HG02623 (cell line): ENCODE results near the gene MAGEA10.
"Not testable (repeated sequence)": the region's sequence is repeated elsewhere in the genome, so short reads cannot be mapped to it uniquely, and the experiment has no call there.

Experiments used
- ATAC-seq: cut with Tn5 transposase; IDR thresholded peaks from one replicate; pipeline ENCODE4 v1.9.1; 2021; ENCODE audit warnings: moderate library complexity; ENCODE audit not compliant: unreplicated experiment

MAGEA10 gene

DNA sequence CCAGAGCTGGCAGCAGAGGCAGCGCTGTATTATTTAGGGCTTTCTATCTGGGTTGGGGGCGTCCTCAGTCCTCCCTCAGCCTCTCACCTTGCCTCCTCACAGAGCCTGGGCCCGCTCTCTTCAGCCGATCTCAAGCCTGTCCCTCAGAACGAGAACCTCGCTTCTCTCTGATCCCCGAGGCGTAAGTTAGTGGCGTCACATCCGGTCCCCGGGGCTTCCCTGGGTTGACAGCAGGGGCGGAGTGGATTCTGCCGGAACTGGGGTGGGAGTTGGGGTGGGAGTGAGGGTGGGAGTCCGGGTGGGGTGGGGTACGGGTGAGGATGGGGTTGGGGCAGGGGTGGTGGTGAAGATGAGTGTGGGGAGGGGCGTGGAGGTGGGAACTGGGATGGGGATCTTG, at the start of gene MAGEA10:
MAGEA10 (minus strand) TSS at position 190 of the 397 bp plus-strand sequence. CDS start 2,957 bp downstream, outside the sequence.
- no peak for ATAC-seq

DNA sequence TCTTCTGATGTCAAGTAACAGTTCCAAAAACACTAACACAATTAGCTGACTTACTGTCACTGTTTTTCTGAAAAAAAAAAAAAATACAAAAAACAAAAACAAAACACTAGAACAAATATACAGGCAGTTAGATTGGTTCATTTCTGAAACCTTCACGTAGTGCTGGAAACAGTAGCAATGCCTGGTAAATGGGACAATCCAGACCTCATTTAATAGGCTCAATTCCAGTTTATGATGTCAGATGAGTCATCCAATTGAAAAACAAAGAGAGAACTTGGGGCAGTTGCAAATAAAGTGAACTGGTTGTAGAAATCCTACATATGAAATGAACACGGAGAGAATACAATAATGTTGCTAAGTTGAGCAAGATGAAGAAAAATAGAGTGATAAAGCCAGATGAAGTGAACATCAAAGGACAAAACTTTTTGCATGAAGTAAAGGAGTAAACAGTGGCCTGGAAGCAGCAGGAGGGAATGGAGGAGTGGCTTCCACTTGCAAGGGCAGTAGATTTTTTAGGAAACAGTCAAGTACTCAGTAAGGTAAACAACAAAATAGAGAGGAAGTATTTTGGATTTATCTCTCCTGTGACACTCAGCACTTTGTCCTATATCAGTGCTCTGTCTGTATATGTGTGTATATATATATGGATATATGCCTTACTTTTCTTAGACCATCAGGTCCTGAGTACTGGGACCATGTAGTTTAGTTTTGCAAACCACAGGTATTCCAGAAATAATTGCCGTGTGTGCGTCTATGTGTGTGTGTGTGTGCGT, 39.3 kb upstream of the MAGEA10 start:
- ATAC-seq, result no peak

DNA sequence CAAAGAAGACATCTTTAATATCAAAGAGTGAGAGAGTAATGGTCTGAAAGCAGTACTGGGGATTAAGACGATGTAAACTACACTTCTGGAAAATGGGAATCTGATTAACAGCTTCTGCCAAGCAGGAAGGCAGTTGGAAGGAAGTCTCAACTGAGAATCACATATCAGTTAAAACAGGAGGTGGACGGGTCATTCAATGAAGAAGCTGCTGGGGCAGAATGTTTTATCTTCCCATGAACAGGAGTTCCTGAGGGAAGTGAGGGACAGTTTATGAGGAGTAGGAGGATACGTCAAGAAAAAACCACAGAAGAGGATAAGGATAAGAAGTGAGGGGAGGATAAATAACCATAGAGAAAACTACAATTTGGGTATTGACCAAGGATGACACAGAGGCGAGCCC, 38.7 kb upstream of the MAGEA10 start:
- ATAC-seq, result no peak

DNA sequence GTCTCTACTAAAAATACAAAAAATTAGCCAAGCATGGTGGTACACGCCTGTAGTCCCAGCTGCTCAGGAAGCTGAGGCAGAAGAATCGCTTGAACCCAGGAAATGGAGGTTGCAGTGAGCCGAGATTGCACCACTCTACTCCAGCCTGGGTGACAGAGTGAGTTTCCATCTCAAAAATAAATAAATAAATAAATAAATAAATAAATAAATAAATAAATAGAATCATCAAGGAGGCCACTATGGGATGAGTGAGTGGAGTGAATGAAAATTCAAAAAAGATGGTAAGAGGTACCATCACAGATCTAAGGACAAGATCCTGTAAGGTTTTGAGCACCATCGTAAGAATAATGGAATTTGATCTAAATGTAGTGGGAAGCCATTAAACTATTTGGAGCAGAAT, 37.5 kb upstream of the MAGEA10 start:
- ATAC-seq, result not testable (repeated sequence)

DNA sequence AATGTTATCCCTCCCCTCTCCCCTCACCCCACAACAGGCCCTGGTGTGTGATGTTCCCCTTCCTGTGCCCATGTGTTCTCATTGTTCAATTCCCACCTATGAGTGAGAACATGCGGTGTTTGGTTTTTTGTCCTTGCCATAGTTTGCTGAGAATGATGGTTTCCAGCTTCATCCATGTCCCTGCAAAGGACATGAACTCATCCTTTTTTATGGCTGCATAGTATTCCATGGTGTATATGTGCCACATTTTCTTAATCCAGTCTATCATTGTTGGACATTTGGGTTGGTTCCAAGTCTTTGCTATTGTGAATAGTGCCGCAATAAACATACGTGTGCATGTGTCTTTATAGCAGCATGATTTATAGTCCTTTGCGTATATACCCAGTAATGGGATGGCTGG, 35.5 kb upstream of the MAGEA10 start:
- ATAC-seq, result not testable (repeated sequence)

DNA sequence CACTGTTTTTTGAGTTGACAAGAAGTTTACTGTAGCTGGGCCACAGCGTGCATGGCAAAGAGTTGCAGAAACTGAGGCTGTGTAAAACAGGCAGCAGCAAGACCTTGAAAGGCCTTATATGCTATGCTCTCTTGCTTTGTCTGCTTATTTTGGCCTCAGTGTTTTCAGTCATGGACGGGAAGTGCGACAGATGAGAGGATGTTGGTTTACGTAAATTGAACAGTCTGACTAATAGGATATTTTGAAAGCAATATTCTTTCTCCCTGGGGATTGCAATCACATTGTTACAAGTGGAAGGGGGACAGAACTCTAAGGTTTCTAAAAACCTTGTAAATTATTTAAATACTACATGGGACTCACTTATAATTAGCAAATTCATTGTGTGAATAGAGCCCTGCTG, 32.2 kb upstream of the MAGEA10 start:
- no peak for ATAC-seq

DNA sequence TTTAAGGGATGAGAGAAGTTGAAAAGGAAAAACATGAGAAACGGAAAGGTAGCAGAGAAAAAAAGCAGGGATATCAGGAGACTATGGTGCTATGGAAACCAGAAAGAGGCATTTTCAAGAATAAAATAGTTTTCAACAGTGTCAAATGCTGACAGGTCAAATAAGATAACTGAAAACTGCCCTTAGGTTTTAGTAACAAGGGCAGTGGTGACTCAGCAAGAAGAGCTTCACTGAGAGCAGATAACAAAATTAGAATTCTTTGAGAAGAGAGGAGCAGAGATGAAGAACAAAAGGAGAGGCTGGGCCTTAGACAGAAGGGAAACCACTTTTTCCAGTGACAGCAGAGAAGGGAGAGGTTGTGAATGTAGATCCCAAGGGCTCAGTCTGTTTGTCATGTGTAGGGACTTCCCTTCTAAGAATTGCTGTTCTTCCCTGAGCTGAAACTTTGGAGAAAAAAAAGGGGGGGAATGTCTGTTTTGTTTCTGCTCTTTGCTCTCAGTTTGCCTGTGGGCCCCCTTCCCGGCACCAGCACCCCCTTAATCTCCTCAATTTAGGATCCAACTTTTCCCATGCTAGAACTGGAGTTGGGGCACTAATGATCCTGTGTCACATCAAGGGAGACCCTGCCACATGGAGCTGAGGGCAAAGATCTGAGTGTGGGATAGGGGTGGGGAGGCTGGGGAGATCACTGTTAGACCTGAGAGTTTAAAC, 26.8 kb upstream of the MAGEA10 start:
- no peak for ATAC-seq

DNA sequence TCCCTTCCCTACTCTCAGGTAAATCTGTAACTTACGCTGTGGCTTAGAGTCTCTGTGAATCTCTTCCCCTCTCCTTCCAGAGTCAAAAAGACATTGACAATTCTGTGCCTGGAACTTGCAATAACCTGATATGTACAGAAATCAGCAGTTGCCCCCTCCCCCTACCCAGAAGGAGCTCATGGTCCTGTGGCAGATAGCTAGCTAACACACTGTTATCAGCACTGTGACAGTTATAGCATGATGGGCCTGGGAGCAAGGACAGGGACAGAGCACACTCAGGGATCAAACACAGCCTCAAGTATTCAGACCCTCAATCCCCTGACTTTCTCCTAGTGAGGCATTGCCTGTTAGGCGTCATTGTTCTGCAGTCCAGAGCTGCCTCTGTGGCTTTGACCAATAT, 18.7 kb upstream of the MAGEA10 start:
- no peak for ATAC-seq

DNA sequence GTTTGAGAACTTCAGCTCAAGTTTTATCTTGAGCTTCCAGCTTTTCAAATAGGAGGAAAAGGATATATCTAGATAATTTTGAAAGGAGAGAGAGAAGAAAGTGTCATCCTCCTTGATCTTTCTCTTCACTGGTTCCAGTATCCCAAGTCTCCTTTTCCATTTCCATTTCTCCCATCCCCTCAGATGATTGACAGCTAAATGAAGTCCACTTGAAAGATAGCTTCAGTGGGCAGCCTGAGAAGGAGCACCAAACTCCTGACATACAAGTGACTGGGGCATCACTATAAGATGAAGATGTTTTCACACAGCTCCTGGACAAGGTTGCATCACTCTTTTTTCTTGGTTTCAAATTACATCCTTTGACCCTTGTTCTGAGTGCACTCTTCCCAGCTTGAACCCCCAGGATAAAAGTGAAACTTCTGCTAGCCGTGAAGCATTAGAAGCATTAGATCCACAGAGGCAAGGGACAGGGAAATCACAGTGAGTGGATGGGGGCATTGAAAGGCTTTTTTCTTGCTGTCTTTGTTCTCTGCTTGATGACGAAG, 17.5 kb upstream of the MAGEA10 start:
- ATAC-seq, result no peak

DNA sequence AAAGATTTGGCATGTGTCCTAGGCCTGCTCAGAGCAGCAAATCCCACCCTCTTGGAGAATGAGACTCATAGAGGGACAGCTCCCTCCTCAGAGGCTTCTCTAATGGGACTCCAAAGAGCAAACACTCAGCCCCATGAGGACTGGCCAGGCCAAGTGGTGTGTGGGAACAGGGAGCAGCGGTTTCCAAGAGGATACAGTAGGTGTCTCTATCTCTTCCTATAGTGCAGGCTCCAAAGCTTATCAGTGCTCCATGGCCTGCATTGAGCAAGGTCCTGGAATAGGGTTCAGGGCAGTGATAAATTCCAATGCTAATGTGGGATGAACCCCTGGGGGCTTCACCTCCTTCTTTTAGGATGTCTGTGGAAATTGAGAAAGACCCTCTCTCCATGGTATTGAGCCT, 15.7 kb upstream of the MAGEA10 start:
- no peak for ATAC-seq

DNA sequence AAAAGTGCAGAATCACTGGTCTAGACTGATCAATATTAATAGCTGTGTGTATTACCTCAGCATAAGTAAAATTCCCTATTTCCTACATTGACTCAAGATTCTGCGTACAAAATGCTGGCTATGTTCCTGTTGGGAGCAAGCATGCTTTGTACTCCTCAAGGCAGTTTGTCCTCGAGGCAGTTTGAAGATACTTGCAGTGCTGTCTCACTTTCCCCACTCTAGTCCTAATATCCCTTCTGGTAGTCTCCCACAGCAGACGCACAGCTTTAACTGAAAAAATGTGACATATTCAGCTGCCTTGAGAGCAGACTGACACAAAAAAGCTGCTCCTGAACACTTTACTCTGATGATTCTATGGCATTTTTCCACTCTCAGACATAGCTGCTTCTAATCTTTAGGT, 12.9 kb upstream of the MAGEA10 start:
- ATAC-seq, result no peak

DNA sequence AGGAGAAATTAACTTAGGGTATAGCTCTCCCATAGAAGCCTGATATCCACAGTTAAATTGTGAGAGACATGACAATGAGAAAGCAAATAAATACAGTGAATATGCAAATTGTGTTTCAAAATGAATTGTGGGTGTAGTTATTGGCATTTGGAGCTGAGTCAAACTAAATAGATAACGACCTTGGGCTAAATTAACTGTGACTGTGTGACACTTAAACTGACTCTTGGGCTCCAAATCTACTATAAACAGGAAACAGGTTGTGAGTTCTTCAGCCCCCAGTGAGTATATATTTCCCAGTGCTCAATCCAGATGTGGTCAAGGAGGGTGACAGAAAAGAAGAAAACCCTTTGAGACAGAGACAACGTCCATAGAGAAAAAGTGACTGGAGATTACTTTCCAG, 11.3 kb upstream of the MAGEA10 start:
- no peak for ATAC-seq

DNA sequence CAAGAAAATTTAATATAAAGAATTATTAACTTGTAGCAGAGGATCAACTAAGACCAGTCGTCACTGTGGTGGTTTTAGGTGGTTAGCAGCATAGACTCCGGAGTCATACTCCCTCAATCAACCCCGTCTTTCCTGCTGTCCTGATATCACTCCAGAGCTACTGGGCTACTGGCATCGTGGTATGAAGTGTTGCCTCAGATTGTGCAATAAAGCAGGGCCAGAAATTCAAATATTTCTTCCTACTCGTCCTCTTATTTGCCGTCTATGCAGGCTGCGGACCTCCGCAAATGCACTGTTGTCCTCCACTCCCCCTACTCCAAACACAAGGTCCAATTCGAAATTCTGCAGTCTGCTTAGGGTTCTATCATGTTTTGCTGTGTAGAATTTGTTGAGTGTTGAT, 1.2 kb upstream of the MAGEA10 start:
- no peak for ATAC-seq

DNA sequence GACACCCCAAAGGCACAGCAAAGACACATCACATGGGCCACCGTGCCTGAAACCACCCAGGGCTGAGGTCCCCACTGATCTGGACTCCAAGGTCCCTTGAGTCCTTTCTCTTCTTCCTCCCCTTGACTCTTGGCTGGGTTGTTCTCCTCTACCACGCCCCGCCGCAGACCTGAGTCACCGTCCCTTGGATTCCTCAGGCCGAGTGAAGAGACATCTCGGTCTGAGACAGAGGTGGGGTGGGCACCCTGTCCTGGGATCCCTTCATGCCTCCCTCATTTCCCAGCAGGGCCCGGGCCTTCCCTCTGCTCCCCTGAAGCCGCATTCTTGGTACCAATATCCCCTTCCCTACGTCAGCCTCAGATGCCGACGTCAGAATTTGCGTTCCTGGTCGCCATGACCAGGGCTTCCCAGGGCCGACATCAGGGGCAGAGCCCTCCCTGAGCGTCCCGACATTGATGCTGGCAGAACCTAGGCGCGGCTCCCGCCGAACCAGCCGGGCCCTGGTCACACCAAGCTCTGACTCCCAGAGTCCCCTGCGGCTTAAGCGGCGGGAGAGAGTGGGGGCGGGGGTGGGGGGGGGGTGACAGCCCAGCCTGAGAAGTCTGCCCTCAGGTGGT, 498 bp downstream of the MAGEA10 start:
- ATAC-seq, result no peak

DNA sequence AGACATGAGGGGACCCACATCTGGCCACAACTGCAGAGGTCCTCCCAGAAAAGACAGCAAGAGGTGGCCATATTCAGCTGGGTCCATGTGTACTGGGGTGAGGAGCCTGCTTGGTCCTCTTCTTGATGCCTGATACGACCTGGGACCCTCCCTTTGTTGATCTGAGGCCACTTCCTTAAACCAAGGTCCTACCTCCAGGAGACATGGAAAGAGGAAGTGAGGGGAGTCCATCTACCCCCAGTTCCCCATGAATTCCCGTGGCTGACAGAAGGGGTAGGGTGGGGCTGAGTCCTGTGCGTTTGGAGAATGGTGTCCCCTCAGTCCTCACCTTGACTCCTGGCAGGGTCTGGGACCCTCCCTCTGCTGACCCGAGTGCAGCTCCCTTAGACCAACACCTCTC, 2.1 kb downstream of the MAGEA10 start:
- no peak for ATAC-seq

DNA sequence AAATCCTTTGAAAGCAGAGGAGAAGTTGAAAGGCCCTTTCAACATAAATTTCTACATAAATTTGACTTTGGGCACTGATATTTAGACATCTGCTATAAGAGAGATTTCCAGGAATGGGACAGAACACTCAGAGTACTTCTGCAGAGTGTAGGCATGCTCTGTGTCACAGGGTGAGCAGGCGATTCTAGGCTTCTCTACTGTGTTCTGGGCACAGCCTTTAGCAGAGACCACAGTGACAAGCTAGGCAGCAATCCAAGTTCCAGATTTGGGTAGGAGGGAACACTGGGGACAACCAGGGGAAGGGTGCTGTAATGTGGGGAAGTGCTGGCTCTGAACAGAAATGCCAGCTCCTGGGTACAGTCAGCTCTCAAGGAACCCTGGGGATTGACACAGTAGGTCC, 6.9 kb downstream of the MAGEA10 start:
- no peak for ATAC-seq

DNA sequence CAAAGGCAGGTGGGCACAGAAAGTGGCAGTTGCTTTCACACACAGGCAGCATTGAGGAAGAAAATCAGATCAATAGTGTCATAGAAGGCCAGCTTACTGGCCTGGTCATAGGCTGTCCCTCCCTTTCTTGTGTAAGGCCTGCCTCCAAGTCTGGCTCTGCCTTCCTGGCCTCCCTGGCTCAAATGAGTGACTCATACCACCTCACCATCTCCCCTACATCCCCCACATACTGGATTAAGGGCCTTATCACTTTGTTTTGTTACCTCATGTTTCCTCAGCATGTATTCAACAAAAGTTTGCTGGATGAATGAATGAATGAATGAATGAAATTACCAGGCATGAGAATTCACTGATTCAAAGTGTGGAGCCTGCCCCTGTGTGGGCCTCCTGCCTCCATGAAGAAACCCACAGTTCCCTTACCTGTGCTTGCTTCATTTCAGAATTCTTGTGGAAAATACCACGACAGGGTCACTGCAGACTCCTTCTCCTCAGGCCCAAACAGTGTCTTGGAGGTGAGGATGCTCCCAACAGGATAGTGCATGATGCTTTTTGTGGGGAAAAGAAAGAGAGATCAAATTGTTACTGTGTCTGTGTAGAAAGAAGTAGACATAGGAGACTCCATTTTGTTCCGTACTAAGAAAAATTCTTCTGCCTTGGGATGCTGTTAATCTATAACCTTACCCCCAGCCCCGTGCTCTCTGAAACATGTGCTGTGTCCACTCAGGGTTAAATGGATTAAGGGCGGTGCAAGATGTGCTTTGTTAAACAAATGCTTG, 9.1 kb downstream of the MAGEA10 start:
- not testable (repeated sequence) for ATAC-seq

DNA sequence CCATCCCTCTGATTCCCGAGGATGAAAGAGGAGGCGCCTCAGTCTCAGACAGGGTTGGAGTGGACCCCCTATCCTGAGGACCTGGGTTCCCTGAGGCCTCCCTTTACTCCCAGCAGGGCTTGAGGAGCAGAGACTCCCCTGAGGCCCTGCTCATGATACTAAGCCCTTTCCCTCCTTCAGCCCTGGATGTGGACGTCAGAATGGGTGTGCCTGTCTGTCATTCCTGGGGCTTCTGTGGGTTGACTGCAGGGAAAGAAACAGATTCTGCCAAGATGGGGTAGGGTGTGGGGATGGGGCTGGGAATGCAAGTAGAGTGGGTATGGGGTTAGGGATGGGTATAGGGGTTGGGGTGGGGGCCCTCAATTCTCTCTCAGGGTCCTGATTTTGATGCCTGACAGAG, 21.1 kb downstream of the MAGEA10 start:
- no peak for ATAC-seq

DNA sequence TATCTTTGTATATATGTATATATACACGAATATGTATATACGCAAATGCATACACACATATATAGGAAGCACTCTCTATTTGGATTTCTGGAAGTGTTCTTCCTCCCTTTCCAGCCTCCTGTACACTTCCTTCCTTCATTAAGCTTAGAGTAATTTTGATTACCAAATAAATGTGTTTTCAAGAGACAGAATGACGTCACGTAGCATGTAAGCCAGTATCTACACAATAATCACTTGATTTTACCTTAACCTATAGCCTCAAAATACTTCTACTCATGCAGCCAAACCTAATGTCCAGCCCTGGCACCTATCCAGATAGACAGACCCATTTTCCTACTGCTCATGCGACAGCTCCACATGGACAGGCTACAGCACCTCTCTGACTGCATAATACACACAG, 29.9 kb downstream of the MAGEA10 start:
- no peak for ATAC-seq

DNA sequence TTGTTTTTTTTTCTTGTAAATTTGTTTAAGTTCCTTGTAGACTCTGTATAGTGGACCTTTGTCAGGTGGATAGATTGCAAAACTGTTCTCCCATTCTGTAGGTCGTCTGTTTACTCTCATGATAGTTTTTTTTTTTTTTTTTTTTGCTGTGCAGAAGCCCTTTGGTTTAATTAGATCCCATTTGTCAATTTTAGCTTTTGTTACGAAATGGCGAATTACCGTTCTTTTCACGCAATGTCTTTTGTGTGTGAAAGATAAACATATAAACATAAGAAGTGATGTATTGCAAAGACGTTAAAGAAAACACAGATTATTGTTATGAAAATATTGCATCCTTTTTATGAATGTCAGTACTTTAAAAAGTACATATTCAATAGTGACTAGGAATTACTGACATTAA, 34.5 kb downstream of the MAGEA10 start:
- no peak for ATAC-seq

DNA sequence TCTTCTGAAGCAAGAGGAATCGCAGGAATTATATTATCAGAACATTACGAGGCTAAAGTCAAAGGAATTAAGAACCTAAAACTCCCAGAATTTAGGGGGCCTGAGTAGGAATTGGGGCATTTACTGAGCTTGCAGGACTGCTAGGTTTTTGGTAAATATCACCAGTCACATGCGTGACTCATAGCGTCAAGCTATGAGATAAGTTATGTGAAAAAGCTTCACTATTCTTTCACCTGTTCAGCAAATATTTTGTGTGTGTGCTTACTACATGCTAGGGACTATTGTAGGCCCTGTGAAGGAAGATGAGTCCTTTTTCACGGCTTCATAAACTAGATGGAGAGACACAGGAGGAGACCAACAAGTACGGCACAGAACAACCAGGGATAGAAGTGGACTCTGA, 52.2 kb downstream of the MAGEA10 start:
- no peak for ATAC-seq
